ENCODE results near the gene FHOD3.

- no peak for TF ChIP-seq CTCF (IDR thresholded peaks at IDR 0.05; ENCODE audit: insufficient read depth, low read depth, low read length)
- no peak for TF ChIP-seq EZH2 (IDR thresholded peaks at IDR 0.05; ENCODE audit: insufficient read depth, low read length)
Measured at GRCh38 chr18:36769611-36770314, 472.2 kb downstream of the FHOD3 start.
